Heart left ventricle (tissue), 16 donors: ENCODE results near the gene METTL25. TPM values are rescaled to one million over a fixed set of nuclear protein-coding genes. Genes with fewer than 3 reads are reported as not detected.

ENCODE experiments used
- ATAC-seq, 4 donors: fragments of 200-7000 bp; cut with Tn5 transposase; one replicate each; pipeline ENCODE4 v1.9.1; 2020 to 2022; ENCODE audit warnings: moderate library complexity in 4 of 4, mild to moderate bottlenecking in 3 of 4, moderate number of reproducible peaks in 1 of 4
- DNase-seq, 5 donors: peaks; one replicate each; pipeline ENCODE4 v3.0.0-alpha.2; 2020
- H3K27ac ChIP-seq, 12 donors: fragments of 200-600 bp; sonication (generic) in 4 of 12; one replicate each; pipeline versions ENCODE4 v1.5.0 to v1.8.0; 2016 to 2022; ENCODE audit warnings: mild to moderate bottlenecking in 2 of 12
- H3K27me3 ChIP-seq, 9 donors: fragments of 200-600 bp; sonication (generic) in 2 of 9; one replicate each; pipeline versions ENCODE4 v1.5.1 to v1.8.0; 2016 to 2022; ENCODE audit warnings: mild to moderate bottlenecking in 3 of 9
- H3K36me3 ChIP-seq, 9 donors: fragments of 200-600 bp; sonication (generic) in 2 of 9; one replicate each; pipeline versions ENCODE4 v1.5.0 to v1.8.0; 2018 to 2022; ENCODE audit warnings: mild to moderate bottlenecking in 2 of 9
- H3K4me1 ChIP-seq, 12 donors: fragments of 200-600 bp; sonication (generic) in 4 of 12; one replicate each; pipeline versions ENCODE4 v1.5.0 to v1.8.0; 2016 to 2022; ENCODE audit warnings: mild to moderate bottlenecking in 3 of 12
- H3K4me3 ChIP-seq, 12 donors: fragments of 200-600 bp; sonication (generic) in 4 of 12; one replicate each; pipeline versions ENCODE4 v1.5.0 to v1.8.0; 2017 to 2022; ENCODE audit warnings: mild to moderate bottlenecking in 9 of 12, moderate library complexity in 4 of 12
- H3K9me3 ChIP-seq, 12 donors: fragments of 200-600 bp; sonication (generic) in 4 of 12; one replicate each; pipeline versions ENCODE4 v1.5.0 to v1.8.0; 2016 to 2022; ENCODE audit warnings: mild to moderate bottlenecking in 1 of 12
- POLR2A ChIP-seq, 2 donors: fragments of 450-650 bp; IDR thresholded peaks; one replicate each; pipeline ENCODE4 v1.6.1; 2017; ENCODE audit warnings: antibody characterized with exemption in 2 of 2, mild to moderate bottlenecking in 2 of 2, moderate library complexity in 2 of 2
- WGBS, 4 donors: extraction: QIAGEN DNeasy Blood & Tissue Kit in 2 of 4; methylation state at CpG; one replicate each; pipeline versions ENCODE4 v1.1.5 to v1.1.7; 2013 to 2018; 5-methylcytosine and 5-hydroxymethylcytosine counted together
- intact Hi-C, 10 donors: fragments of 100-400 bp; cut with DNase I; formaldehyde crosslinking; loops; one replicate each; pipeline versions ENCODE4 v1.11.1 to v1.14.2; 2022
- polyA plus RNA-seq, 2 donors: library from polyadenylated mRNA; stranded (reverse); fragments of 200-250 nt; gene quantifications; one replicate each; pipeline ENCODE4 v1.2.3, GENCODE V29; 2013
- total RNA-seq, 9 donors: library from RNA; depleted of rRNA in 2 of 9; stranded (reverse); fragments of >200 nt in 2 of 9; fragmentation: NEBNext Ultra II Directional in 3 of 9; extraction: Animal tissue kit (Norgen Biotek cat#: 25700) in 3 of 9; gene quantifications; one replicate each; pipeline versions ENCODE4 v1.1.0 to v1.2.4, GENCODE V29; 2016 to 2023
- TF ChIP-seq, protein P1 (sequence below), 12 donors: fragments of 200-600 bp; sonication (generic) in 4 of 12; IDR thresholded peaks; one replicate each; pipeline versions ENCODE4 v1.5.0 to v1.8.0; 2018 to 2022; ENCODE audit warnings: antibody characterized with exemption in 12 of 12, mild to moderate bottlenecking in 5 of 12
- donor health status: ischemic (EF 13 %, LVEDD 7.1; RV severe dilation, severe dysfunction).
- donor health status: healthy with polysubstance abuse.
- donor health status: DM: no; HTN: yes; CAD: no.
- donor health status: DM: no; HTN: no; CAD: no.
- donor health status: ischemic (EF 25% LVEDD 6.9; RV normal size, moderate dysfunction).
- donor health status: ischemic (EF 25% LVEDD 5.7; RV mildly dilated, moderate dysfunction).
- donor health status: healthy.
- donor health status: DM: yes; HTN: yes; CAD: no.
- donor health status: ischemic (EF 35%, LVEDD 5.7; RV mildly dilated, moderate dysfunction).
- donor health status: nonischemic (EF 11% LVEDD 7.7; RV severe dilation, severe dysfunction).
- donor health status: DM: yes; HTN: yes; CAD: no.
- donor health status: PGD.
- donor health status: ischemic (EF 29% LVEDD 5.4; RV normal size, mild dysfunction).
- donor health status: nonischemic (EF 23%, LVEDD 6.1; RV moderate dilation, normal function).

The METTL25 gene
- total and polyA plus RNA-seq, 11 donors, result 2.2 to 19.6 (median 11.5) TPM

GRCh38 chr12:82412246-82412645 is 53.9 kb downstream of the METTL25 start:
- DNase-seq (no peak), ATAC-seq (no peak)
- H3K4me1 ChIP-seq, result no peaks in the 10 kb centered on the region
- no peak overlapping the region for H3K4me3 ChIP-seq
- H3K9me3 ChIP-seq, result no peaks in the 10 kb centered on the region
- 93 to 100% (median 97%) methylated on average over 1 of the region's 1 CpG for WGBS, 4 donors
- H3K27ac ChIP-seq, result no peak overlapping the region
- intact Hi-C loops, result no loop called here
- H3K36me3 ChIP-seq, result peaks cover 0 to 19% (median 0%) of the 10 kb centered on the region in 9 donors
- TF ChIP-seq, protein P1, sequence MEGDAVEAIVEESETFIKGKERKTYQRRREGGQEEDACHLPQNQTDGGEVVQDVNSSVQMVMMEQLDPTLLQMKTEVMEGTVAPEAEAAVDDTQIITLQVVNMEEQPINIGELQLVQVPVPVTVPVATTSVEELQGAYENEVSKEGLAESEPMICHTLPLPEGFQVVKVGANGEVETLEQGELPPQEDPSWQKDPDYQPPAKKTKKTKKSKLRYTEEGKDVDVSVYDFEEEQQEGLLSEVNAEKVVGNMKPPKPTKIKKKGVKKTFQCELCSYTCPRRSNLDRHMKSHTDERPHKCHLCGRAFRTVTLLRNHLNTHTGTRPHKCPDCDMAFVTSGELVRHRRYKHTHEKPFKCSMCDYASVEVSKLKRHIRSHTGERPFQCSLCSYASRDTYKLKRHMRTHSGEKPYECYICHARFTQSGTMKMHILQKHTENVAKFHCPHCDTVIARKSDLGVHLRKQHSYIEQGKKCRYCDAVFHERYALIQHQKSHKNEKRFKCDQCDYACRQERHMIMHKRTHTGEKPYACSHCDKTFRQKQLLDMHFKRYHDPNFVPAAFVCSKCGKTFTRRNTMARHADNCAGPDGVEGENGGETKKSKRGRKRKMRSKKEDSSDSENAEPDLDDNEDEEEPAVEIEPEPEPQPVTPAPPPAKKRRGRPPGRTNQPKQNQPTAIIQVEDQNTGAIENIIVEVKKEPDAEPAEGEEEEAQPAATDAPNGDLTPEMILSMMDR (IDR thresholded peaks at IDR 0.05), result no peak
- no peak for TF ChIP-seq POLR2A (IDR thresholded peaks at IDR 0.05)
- no peaks in the 10 kb centered on the region for H3K27me3 ChIP-seq

DNA sequence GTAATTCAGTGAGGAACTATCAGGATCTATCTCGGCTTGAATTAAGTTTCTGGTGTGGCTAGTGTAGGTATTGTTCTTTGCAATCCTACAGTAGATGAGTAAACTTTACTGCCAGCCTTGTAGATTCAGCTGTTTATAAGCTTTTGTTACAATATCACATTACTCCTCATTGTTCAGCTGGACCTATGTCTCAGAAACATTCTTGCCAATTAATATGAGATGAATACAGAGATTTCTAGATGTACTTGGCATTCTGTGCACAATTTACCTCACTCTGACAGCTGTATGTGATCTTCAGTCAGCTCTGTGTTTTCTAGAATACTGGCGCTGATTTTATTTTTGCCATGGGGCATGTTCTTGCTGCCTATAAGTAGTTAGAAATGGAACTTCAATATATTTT is 55.7 kb downstream of the METTL25 start:
- intact Hi-C loops, result no loop called here
- WGBS, 4 donors, result 92 to 98% (median 96%) methylated on average over 2 of the region's 2 CpGs
- H3K27me3 ChIP-seq, result no peaks in the 10 kb centered on the region
- no peaks in the 10 kb centered on the region for H3K9me3 ChIP-seq
- DNase-seq, result no peak
- H3K4me1 ChIP-seq, result no peaks in the 10 kb centered on the region
- no peak for ATAC-seq
- no peak for TF ChIP-seq POLR2A (IDR thresholded peaks at IDR 0.05)
- TF ChIP-seq, protein P1 (IDR thresholded peaks at IDR 0.05), result no peak
- peaks cover 0 to 13% (median 0%) of the 10 kb centered on the region in 9 donors for H3K36me3 ChIP-seq
- H3K4me3 ChIP-seq, result no peak overlapping the region
- H3K27ac ChIP-seq, result no peak overlapping the region

DNA sequence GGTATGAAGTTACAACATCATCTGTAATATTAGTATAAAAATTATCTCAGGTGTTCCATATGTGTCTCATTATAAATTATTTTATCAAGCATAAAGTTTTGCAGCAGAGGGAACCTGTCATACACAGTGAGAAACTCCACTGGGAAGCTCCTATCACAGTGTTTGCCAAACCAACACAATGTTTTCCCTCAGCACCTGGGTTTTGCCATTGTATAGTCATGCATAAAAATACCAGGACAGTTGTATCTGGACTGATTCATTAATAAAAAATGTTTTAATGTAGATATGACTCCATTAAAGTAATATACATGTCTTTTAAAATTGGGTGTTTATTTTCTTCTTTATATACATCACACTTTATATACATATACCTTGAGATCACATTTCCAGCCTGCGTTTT is 56.6 kb downstream of the METTL25 start:
- Histone ChIP-seq H3K36me3 (peaks cover 0 to 10% (median 0%) of the 10 kb centered on the region in 9 donors), H3K4me3 (no peak overlapping the region), H3K9me3 (no peaks in the 10 kb centered on the region), H3K27me3 (no peaks in the 10 kb centered on the region), H3K4me1 (no peaks in the 10 kb centered on the region), H3K27ac (no peak overlapping the region)
- WGBS, 4 donors, result 94 to 100% (median 98%) methylated on average over 1 of the region's 1 CpG
- intact Hi-C loops, result no loop called here
- no peak for ATAC-seq
- TF ChIP-seq, protein P1 (IDR thresholded peaks at IDR 0.05), result no peak
- no peak for TF ChIP-seq POLR2A (IDR thresholded peaks at IDR 0.05)
- no peak for DNase-seq

DNA sequence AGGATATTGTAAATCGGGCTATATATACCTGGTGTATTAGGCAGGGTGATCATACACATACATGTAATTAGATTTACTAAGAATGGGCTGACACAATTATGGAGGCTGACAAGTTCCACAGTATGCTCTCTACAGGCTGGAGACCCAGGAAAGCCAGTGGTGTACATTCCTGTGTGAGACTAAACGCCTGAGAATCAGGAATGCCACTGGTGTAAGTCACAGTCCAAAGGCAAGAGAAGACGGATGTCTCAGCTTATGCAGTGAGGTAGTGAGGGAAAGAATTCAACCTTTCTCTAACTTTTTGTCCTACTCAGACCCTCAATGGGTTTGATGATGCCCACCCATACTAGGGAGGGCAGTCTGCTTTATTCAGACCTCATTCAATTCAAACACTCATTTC is 57.1 kb downstream of the METTL25 start:
- Histone ChIP-seq H3K4me3 (no peak overlapping the region), H3K27ac (no peak overlapping the region), H3K9me3 (no peaks in the 10 kb centered on the region), H3K36me3 (peaks cover 0 to 10% (median 0%) of the 10 kb centered on the region in 9 donors), H3K4me1 (no peaks in the 10 kb centered on the region), H3K27me3 (no peaks in the 10 kb centered on the region)
- DNase-seq (no peak), ATAC-seq (no peak)
- TF ChIP-seq, protein P1 (IDR thresholded peaks at IDR 0.05), result no peak
- no peak for TF ChIP-seq POLR2A (IDR thresholded peaks at IDR 0.05)
- WGBS, 4 donors, result 78 to 93% (median 86%) methylated on average over 3 of the region's 3 CpGs
- intact Hi-C loops, result no loop called here
